T-helper 1 cell treated with Interleukin-12 subunit alpha and Interleukin-12 subunit beta and Interleukin-4 antibody, amounts not matched to agents 30 ng/mL and 1 ng/mL, for 36 hours (primary cell): Measurements from ENCODE around the gene NXF2B. TPM values are rescaled to one million over a fixed set of nuclear protein-coding genes. Genes with fewer than 3 reads are reported as not detected.
"Not testable (repeated sequence)": the region's sequence is repeated elsewhere in the genome, so short reads cannot be mapped to it uniquely, and the experiment has no call there.

ENCODE experiments used
- intact Hi-C: fragments of 100-400 bp; cut with micrococcal nuclease; formaldehyde crosslinking; loops from one replicate; pipeline ENCODE4 v1.15.1; 2024
- total RNA-seq: library from RNA; stranded (reverse); gene quantifications from 2 replicates; pipeline ENCODE4 v1.2.3, GENCODE V29; 2022

NXF2B gene, protein sequence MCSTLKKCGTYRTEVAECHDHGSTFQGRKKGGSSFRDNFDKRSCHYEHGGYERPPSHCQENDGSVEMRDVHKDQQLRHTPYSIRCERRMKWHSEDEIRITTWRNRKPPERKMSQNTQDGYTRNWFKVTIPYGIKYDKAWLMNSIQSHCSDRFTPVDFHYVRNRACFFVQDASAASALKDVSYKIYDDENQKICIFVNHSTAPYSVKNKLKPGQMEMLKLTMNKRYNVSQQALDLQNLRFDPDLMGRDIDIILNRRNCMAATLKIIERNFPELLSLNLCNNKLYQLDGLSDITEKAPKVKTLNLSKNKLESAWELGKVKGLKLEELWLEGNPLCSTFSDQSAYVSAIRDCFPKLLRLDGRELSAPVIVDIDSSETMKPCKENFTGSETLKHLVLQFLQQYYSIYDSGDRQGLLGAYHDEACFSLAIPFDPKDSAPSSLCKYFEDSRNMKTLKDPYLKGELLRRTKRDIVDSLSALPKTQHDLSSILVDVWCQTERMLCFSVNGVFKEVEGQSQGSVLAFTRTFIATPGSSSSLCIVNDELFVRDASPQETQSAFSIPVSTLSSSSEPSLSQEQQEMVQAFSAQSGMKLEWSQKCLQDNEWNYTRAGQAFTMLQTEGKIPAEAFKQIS
- total RNA-seq, result not detected in 2 replicates

DNA sequence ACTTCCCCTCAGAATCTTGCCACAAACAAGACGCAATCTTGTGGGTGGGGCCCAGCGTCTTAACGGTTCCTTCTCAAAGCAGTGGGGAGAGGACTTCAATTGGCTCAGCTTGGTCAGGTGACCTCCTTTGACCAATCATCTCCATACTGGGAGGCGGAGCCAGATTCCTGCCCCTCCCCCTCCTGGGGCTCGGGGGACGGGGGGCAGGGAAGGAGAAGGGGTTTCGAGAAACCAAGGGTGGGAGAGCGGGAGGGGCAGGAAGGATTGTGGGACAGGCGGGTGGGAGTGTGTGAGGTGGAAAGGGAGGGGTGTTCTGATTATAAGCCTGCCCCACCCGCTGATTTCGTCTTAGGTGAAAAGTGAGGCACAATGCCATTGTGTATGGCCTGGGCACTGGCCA lies at the start of gene NXF2B:
TSS of gene NXF2B (minus strand) at position 101 of the 400 bp plus-strand sequence. CDS start 59,972 bp downstream, outside the sequence.
- intact Hi-C loops, result not testable (repeated sequence)

DNA sequence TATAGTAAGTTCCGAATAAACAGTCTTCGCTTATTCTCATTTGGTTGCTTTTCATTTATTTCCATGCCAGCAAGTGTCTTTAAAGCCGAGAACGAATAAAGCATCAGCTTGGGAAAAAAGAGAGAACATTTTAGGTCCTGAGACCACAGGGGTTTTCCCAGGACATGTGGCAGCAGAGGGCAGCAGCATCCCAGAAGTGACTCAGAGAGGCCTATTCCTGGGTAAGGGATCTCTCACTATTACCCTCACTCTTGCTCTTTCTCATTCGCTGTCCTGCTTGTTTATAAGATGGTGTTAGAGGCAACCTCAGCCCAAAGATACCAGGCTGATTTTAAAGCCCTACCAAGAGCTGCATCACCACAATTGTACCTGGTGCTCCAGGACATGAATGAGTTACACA lies 39.0 kb upstream of the NXF2B start:
- intact Hi-C loops, result not testable (repeated sequence)

DNA sequence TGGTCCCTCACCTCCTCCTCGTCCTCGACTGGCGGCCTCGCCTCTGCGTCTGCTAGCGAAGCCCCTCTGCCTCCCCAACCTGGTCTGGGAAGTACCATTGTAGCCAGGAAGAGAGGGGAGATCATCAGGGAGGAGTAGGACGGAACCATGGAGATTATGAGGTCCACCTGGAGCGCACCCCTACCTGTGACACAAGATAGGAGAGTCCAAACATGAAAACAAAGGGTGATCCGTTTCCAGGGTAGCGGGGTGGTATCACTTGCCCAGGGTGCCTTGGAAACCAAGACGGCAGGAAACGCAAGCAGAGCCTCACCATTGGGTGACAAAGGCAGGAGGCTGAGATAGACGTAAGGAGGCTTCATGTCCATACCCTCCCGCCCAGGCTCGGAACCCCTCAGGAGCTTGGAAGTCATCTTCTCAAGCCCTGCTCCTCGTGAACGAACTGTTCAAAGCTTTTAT lies 32.0 kb upstream of the NXF2B start, which contains the start of gene TCP11X2:
TSS of gene TCP11X2 (minus strand) at position 51 of the 459 bp plus-strand sequence.
- intact Hi-C loops, result not testable (repeated sequence)

DNA sequence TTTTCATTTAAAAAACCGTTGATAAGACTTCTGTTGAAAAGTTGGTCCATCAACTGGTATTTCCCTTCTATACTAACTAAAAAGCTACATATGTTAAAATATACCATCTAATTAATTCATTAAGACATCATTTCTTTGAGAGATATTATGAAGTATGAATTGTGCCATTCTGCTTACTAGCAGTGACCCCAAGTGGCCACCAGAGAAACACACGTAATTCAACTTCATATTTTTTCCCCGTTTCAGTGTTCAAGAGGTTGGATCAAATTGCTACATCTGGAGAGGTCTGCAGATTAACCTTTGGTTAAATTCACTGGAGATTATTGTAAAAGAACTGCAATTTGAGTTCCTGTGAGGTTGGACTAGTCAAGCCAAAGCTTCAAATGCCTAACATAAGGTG lies 30.4 kb upstream of the NXF2B start:
- intact Hi-C loops, result not testable (repeated sequence)

DNA sequence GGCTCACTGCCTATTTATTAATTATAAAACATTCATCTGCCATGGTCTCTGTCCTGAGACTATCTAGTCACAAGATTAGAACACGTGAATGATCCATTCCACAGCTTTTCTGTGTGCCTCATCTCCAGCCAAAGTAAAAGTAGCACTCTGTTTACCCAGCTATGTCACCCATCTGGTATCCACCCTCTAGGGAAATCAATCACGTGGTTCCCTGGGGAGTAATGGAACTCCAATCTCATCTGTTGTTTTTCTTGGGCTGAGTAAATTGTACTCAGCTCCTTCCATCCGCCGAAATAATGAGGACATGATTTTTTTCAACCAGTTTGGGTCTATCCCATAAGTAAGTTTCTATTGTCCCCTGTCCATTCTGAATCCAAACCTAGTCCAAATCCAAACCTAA lies 18.8 kb upstream of the NXF2B start:
- intact Hi-C loops, result not testable (repeated sequence)

DNA sequence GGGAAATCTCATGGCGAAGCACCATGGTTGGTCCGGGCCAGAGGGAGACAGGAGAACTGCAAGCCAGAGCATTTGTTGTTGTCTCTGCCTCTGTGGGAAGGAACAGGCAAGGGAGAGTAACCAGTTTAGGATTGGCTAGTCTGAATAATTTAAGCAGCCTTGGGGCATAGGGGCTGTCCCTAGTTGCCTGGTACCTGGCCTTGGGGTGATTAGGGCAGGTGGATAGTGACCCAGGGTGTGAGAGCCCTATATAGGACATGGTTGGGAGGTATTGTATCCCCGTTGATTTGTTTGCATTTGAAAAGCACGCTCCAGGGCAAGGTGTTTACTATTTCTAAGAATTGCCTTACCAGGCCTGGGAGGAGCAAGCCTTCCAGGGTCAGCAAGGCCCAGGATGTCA lies 25.3 kb downstream of the NXF2B start:
- intact Hi-C loops, result not testable (repeated sequence)

DNA sequence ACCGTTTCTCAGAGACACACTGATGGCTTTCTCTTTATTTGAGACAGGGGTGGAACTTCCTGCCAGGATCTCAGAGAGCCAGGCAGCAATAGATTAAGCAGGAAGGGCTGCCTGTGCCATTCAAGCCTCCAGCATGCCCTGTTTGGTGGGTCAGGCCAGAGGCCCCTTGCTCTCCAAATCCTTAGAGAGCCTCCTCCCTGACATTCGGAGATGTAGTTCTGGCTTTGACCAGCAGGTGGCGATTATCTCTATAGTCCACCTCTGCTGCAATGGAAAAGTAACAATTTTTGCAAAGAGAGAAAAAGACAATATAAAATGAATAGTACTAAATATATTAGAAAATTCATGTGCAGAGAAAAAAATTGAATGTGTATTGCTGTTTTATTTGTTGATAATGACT lies 93.9 kb downstream of the NXF2B start:
- intact Hi-C loops, result no loop called here

DNA sequence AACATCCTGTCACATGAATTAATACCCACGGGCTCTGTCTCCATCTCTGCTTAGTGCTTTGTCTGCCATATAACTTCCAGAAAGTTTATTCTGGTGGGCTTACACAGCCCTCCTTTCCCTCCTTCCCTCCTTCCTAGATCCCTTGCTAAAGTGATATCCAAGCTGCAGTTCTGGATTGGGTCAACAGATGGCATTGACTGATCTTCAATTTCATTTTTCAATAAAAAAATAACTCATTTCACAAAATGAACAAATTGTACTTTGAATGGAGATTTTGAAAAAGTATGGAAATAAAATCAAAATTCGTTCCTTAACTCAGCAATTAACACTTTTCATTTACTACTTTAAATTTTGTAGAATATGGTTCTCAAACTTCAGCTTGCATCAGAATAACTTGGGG lies 97.9 kb downstream of the NXF2B start:
- intact Hi-C loops, result no loop called here

DNA sequence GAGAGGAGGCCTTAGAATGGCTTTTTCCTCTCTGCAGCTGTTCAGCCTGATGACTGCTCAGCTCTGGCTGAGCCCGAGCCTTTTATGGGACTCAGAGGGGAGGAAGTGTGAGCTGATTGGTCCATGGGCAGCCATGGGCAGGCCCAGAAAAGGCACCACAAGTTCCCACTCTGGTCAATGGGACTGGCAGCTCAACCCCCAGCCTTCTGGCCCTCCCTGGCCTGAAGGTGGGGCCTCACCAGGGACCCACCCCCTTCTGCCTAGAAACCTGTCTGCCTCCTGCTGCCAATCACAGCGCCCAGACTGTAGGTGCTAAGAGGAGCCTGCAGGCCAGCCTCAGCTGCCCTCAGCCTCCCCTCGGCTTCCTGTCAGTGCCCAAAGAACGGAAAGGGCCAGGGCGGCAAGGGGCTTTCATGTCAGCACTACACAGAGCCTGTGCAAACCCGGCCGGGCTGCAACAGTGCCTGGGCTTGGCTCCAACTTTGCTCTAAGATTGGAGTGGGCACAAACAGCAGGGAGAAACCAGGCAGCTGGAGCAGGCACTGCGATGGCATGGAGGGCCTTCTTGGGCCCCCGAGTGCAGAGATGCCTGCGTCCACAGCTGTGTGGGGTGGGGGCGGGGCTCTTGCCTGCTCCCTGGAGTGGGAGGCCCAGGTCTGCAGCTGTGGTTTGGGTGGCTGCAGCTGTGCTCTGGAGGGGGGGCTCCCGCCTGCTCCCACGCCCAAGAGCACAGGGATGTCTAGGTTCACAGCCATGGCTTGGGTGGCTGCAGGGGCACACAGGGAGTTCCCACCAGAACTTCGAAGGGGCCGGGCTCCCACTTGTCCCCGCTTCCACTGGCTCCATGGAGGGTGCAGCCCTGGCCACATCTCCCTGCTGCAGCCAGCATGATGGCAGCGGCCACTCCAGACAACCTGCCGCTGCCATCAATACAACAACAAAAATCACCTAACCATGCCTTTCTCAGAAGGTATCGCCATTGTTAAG lies 100.2 kb downstream of the NXF2B start:
- intact Hi-C loops, result no loop called here

DNA sequence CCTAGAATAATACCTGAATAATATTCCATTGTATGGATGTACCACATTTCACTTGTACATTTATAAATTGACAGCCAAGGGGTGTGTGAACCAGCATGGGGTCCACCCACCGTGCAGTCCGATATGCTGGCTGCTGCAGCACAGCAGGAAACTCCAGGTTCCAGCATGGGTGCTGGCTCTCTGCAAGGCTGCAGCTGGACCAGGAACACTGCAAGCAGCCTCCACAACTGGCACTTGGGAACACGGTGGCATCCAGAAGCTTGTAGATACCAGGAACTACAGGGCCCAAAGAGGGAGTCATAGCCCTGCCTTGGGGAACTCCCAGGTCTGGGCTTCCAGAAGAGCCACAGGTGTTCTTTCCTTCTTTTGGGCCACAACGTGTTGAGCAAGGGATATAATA lies 101.6 kb downstream of the NXF2B start:
- intact Hi-C loops, result no loop called here

Other genes starting within 250 kb of the NXF2B start
- not detected in 2 replicates for gene TCP11X1, start 224.7 kb downstream of the NXF2B start, total RNA-seq
- gene NXF2, start 192.8 kb downstream of the NXF2B start, total RNA-seq, result not detected in 2 replicates
- not detected in 2 replicates for gene TCP11X2, start 31.8 kb upstream of the NXF2B start, total RNA-seq
- 0.54 TPM in 1 of 2 replicates, not detected in the other for gene TMSB15A, start 76.7 kb upstream of the NXF2B start, total RNA-seq
- 5.1 and 6.8 TPM in 2 replicates for gene ARMCX5, start 159.5 kb upstream of the NXF2B start, total RNA-seq
- gene GPRASP1, start 211.5 kb upstream of the NXF2B start, total RNA-seq, result 0.54 and 0.56 TPM in 2 replicates